ENCODE measurements around the gene RSU1.

DNA sequence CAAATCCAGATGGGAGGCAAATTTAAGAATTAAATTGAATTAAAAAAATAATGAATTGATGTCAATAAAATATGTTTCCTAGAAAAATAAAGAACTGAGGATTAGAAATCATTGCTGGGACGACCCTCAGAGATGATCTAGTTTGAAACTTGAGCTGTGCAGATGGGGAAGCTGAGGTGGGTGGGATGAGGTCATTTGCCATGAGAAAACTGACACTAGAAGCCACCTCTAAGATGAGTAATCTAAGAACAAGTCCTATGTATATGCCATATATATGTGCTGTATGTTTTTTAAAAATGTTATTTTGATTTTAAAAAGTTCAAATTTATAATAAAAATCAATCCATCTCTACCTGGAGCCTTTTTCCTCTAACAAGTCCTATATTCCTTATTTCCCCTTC is 135.7 kb downstream of the RSU1 start:
- TF ChIP-seq CHD2 (IDR thresholded peaks at IDR 0.05; ENCODE audit: low read length, partially characterized antibody) (no peak), EP300 (IDR thresholded peaks at IDR 0.05) (no peak), GATA3 (IDR thresholded peaks at IDR 0.05; ENCODE audit: borderline replicate concordance) (no peak), CEBPB (IDR thresholded peaks at IDR 0.05) (no peak), FOSL2 (IDR thresholded peaks at IDR 0.05) (no peak), FOSL2 (CRISPR knock-in tag; IDR thresholded peaks at IDR 0.05) (no peak), KDM1A (IDR thresholded peaks at IDR 0.05; ENCODE audit: low read depth) (no peak), POLR2A (IDR thresholded peaks at IDR 0.05; ENCODE audit: low read length) (no peak), JUN (IDR thresholded peaks at IDR 0.05) (no peak)
- TF ChIP-seq, protein P1, sequence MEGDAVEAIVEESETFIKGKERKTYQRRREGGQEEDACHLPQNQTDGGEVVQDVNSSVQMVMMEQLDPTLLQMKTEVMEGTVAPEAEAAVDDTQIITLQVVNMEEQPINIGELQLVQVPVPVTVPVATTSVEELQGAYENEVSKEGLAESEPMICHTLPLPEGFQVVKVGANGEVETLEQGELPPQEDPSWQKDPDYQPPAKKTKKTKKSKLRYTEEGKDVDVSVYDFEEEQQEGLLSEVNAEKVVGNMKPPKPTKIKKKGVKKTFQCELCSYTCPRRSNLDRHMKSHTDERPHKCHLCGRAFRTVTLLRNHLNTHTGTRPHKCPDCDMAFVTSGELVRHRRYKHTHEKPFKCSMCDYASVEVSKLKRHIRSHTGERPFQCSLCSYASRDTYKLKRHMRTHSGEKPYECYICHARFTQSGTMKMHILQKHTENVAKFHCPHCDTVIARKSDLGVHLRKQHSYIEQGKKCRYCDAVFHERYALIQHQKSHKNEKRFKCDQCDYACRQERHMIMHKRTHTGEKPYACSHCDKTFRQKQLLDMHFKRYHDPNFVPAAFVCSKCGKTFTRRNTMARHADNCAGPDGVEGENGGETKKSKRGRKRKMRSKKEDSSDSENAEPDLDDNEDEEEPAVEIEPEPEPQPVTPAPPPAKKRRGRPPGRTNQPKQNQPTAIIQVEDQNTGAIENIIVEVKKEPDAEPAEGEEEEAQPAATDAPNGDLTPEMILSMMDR (IDR thresholded peaks at IDR 0.05), result no peak
- TF ChIP-seq, protein P2, sequence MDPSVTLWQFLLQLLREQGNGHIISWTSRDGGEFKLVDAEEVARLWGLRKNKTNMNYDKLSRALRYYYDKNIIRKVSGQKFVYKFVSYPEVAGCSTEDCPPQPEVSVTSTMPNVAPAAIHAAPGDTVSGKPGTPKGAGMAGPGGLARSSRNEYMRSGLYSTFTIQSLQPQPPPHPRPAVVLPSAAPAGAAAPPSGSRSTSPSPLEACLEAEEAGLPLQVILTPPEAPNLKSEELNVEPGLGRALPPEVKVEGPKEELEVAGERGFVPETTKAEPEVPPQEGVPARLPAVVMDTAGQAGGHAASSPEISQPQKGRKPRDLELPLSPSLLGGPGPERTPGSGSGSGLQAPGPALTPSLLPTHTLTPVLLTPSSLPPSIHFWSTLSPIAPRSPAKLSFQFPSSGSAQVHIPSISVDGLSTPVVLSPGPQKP (IDR thresholded peaks at IDR 0.05; ENCODE audit: low read depth, low read length), result no peak
- TF ChIP-seq, protein P3, sequence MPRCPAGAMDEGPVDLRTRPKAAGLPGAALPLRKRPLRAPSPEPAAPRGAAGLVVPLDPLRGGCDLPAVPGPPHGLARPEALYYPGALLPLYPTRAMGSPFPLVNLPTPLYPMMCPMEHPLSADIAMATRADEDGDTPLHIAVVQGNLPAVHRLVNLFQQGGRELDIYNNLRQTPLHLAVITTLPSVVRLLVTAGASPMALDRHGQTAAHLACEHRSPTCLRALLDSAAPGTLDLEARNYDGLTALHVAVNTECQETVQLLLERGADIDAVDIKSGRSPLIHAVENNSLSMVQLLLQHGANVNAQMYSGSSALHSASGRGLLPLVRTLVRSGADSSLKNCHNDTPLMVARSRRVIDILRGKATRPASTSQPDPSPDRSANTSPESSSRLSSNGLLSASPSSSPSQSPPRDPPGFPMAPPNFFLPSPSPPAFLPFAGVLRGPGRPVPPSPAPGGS (IDR thresholded peaks at IDR 0.05), result no peak
- TF ChIP-seq, protein P4, sequence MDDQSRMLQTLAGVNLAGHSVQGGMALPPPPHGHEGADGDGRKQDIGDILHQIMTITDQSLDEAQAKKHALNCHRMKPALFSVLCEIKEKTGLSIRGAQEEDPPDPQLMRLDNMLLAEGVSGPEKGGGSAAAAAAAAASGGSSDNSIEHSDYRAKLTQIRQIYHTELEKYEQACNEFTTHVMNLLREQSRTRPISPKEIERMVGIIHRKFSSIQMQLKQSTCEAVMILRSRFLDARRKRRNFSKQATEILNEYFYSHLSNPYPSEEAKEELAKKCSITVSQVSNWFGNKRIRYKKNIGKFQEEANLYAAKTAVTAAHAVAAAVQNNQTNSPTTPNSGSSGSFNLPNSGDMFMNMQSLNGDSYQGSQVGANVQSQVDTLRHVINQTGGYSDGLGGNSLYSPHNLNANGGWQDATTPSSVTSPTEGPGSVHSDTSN (IDR thresholded peaks at IDR 0.05), result no peak

All from A549 (cell line).